Stimulated activated CD4-positive, alpha-beta T cell treated with anti-CD3 and anti-CD28 coated beads, TNF-alpha, amount 100 ng/mL, for 4 hours (primary cell): ENCODE measurements around the gene IER3.
"Not testable (repeated sequence)": the region's sequence is repeated elsewhere in the genome, so short reads cannot be mapped to it uniquely, and the experiment has no call there.

Experiments used
- DNase-seq, 3 experiments: peaks; one replicate each; pipeline ENCODE4 v3.0.0-alpha.2; 2020; ENCODE audit warnings: low read depth in 3 of 3

Gene IER3

GRCh38 chr6:30768634-30769087 is 24.3 kb upstream of the IER3 start:
- DNase-seq: no peak

DNA sequence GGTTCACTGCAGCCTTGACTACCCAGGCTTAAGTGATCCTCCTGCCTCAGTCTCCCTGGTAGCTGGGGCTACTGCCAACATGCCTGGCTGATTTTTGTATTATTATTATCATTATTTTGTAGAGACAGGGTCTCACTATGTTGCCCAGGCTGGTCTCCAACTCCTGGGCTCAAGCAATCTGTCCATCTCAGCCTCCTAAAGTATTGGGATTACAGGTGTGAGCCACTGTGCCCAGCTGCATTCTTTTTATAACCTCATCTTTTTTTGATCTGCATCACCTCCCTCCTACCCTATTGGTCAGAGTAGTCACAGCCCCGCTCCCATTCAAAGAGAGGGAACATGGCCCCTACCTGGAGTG is 23.6 kb upstream of the IER3 start:
- DNase-seq: no peak

DNA sequence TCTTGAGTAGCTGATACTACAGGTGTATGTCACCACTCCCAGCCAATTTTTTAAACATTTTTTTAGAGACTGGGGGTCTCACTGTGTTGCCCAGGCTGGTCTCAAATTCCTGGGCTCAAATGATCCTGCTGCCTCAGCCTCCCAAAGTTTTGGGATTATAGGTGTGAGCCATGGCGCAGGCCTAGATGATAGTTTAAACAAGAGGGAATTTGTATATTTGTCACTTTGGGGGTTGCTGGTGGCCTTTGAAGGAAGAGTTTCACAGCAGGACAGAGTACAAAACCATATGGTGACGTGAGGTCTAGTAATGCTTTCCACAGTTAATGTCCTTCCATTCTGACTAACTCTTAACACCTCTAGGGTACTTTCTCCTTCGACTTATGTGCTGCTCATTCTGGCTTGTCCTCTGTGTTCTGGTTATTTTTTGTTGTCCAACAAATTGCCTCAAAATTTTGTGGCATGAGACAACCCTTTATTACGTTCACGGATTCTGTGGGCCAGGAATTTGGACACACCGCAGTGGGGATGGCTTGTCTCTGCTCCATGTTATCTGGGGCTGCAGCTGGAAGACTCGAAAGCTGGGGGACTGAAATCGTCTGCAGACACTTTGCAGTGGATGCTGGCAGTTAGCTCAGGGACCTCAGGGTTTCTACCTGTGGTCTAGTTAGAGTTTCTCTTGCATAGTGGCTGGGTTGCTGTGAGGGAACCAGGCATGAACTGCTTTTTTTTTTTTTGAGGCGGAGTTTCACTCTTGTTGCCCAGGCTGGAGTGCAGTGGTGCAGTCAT is 23.0 kb upstream of the IER3 start:
- DNase-seq: no peak

- no peak for DNase-seq
Measured at GRCh38 chr6:30766461-30767157, 22.3 kb upstream of the IER3 start.

DNA sequence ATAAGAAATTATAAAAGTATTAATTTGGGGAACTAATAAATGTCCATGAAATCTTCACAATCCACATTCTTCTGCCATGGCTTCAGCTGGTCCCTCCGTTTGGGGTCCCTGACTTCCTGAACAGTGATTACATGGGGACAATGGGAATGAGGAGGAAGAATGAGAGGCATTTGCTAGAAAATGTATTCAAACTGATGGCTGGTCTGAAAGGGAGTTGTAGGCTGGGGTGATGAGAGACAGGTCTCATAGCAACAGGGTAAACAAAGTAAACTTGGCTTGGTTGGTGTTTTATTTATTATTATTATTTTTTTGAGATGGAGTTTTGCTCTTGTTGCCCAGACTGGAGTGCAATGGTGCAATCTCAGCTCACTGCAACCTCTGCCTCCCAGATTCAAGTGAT is 21.1 kb upstream of the IER3 start:
- DNase-seq: not testable (repeated sequence)

DNA sequence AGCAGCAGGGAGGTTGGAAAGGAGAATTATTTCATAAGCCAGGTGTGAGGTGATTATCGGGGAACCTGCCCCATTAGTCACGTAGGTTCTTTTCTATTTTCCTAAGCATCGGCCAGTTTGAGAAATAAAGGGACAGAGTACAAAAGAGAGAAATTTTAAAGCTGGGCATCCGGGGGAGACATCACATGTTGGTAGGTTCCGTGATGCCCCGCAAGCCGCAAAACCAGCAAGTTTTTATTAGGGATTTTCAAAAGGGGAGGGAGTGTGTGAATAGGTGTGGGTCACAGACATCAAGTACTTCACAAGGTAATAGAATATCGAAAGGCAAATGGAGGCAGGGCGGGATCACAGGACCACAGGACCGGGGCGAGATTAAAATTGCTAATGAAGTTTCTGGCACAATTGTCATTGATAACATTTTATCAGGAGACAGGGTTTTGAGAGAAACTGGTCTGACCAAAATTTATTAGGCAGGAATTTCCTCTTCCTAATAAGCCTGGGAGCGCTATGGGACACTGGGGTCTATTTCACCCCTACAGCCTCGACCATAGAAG is 20.2 kb upstream of the IER3 start:
- DNase-seq: not testable (repeated sequence)

- DNase-seq: no peak
Measured at GRCh38 chr6:30763618-30764489, 19.5 kb upstream of the IER3 start.

GRCh38 chr6:30763155-30763617 is 18.8 kb upstream of the IER3 start:
- no peak for DNase-seq

DNA sequence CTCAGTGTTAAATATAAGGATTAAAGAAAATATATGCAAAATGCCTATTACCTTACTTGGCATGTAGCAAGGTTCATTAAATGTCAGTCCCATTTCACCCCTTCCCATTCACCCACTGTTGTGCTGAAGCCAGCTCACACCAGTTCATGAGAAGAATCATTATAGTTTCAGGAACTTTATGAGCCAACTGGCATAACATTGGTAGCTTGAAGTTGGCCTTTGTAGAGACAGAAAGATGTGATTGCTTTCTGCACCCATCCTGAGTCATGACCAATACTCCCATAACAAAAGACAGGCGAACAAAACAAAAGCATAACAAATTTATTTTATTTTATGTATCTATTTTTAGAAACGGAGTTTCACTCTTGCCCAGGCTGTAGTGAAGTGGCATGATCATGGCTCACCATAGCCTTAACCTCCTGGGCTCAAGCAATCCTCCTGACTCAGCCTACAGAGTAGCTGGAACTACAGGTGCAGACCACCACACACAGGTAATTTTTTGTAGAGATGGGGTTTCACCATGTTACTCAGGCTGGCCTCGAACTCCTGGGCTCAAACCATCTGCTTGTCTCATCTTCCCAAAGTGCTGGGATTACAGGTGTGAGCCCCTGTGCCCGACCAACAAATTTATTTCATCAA is 17.6 kb upstream of the IER3 start:
- no peak for DNase-seq

- DNase-seq: no peak
Measured at GRCh38 chr6:30760549-30760948, 16.2 kb upstream of the IER3 start.

GRCh38 chr6:30759575-30760239 is 15.4 kb upstream of the IER3 start:
- no peak for DNase-seq

- no peak for DNase-seq
Measured at GRCh38 chr6:30757261-30757904, 13.0 kb upstream of the IER3 start.

DNA sequence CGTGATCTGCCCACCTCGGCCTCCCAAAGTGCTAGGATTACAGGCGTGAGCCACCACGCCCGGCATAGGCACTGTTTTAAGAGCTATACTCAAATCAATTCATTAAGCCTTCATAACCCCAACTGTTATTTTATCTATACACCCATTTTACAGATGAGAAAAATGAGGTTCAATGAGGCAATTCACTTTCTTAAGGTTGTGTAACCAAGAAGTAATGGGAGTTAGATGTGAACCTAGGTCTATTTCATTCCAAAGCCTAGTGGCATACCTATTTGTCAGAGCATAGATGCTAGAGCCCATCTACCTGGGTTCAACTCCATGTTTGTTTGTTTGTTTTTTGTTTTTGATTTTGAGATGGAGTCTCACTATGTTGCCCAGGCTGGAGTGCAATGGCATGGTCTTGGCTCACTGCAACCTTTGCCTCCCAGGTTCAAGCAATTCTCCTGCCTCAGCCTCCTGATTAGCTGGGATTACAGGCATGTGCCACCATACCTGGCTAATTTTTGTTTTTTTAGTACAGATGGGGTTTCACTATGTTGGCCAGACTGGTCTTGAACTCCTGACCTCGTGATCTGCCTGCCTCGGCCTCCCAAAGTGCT is 12.2 kb upstream of the IER3 start:
- not testable (repeated sequence) for DNase-seq

DNA sequence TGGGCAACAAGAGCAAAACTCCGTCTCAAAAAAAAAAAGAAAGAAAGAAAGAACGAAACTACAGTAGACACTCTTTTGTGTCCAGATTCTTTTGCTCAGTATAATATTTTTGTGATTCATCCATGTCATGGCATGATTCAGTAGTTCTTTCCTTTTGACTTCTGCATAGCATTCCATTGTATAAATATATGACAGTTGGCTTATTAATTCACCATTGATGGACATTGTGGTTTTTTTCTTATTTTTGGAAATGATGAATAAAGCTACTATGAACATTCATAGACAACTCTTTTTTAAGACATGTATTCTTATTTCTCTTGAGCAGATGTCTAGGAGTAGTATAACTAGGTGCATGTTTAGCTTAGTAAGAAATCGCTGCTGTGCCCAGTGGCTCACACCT is 10.3 kb upstream of the IER3 start:
- no peak for DNase-seq

DNA sequence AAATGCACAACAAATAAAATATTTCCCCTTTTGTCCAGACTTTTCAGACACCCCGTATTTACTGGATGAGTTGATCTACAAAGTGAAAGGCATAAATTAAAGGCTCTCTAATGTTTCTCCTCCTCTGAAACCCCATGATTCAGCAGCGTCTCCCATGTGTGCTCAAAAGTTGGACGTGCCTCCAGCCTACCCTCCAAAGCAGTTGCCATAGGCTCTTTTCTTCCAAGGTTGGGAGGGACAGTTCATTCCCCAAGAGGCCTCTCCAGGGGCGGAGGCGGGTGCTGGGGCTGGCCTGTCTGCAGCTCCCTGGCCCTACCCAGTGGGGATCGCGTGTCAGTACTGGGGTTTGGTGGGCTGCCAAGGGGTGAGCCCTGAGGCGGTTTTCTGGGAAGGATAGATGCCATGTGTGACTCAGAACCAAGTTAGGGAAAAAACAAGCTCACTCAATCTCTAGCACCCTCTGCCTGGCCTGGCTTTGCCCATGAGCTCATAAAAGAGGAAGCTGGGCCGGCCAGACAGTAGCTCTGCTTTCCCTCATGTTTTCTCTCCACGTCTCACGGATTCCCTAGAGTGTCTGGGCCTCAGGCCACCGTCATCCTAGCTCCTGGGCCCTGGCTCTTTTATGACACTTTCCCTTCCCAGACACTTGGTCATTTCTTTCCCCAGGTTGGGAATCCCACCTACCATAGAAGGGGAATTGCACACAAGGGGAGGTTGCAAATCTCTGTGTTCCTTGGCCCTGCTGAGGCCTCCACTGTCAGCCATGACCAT is 8.0 kb upstream of the IER3 start:
- no peak for DNase-seq

GRCh38 chr6:30750379-30750668 is 6.0 kb upstream of the IER3 start:
- no peak for DNase-seq

GRCh38 chr6:30749554-30750378 is 5.4 kb upstream of the IER3 start:
- no peak for DNase-seq

GRCh38 chr6:30748851-30749540 is 4.6 kb upstream of the IER3 start:
- DNase-seq: no peak
